HG03097 (cell line): ENCODE data around the gene NUP50.
"Not testable (repeated sequence)": the region's sequence is repeated elsewhere in the genome, so short reads cannot be mapped to it uniquely, and the experiment has no call there.

Source experiments
- ATAC-seq: cut with Tn5 transposase; IDR thresholded peaks from one replicate; pipeline ENCODE4 v1.9.1; 2021; ENCODE audit not compliant: unreplicated experiment, low FRiP score

Gene NUP50

GRCh38 chr22:45159652-45160462 is 3.9 kb upstream of the NUP50 start:
- no peak for ATAC-seq

- no peak for ATAC-seq
Measured at GRCh38 chr22:45162531-45162930, 1.2 kb upstream of the NUP50 start.

GRCh38 chr22:45163099-45163450 is 650 bp upstream of the NUP50 start:
- ATAC-seq: peak; percentile 6

GRCh38 chr22:45164270-45165088 is 754 bp downstream of the NUP50 start:
- ATAC-seq: peak; percentile 18

- ATAC-seq: no peak
Measured at GRCh38 chr22:45166932-45167331, 3.2 kb downstream of the NUP50 start.

GRCh38 chr22:45169591-45170466 is 6.1 kb downstream of the NUP50 start:
- no peak for ATAC-seq

- no peak for ATAC-seq
Measured at GRCh38 chr22:45171830-45172229, 8.1 kb downstream of the NUP50 start.

GRCh38 chr22:45172881-45173585 is 9.3 kb downstream of the NUP50 start:
- no peak for ATAC-seq

GRCh38 chr22:45179276-45180049 is 15.7 kb downstream of the NUP50 start:
- no peak for ATAC-seq

- no peak for ATAC-seq
Measured at GRCh38 chr22:45180146-45180679, 16.5 kb downstream of the NUP50 start.

- ATAC-seq: no peak
Measured at GRCh38 chr22:45181240-45181639, 17.5 kb downstream of the NUP50 start.

GRCh38 chr22:45181766-45182165 is 18.0 kb downstream of the NUP50 start:
- ATAC-seq: no peak

- ATAC-seq: no peak
Measured at GRCh38 chr22:45183974-45184373, 20.2 kb downstream of the NUP50 start.

- ATAC-seq: no peak
Measured at GRCh38 chr22:45185718-45186514, 22.2 kb downstream of the NUP50 start.

- no peak for ATAC-seq
Measured at GRCh38 chr22:45187891-45188290, 24.2 kb downstream of the NUP50 start.

GRCh38 chr22:45188779-45189178 is 25.1 kb downstream of the NUP50 start:
- no peak for ATAC-seq

GRCh38 chr22:45190202-45190872 is 26.6 kb downstream of the NUP50 start:
- ATAC-seq: no peak

GRCh38 chr22:45191746-45192145 is 28.0 kb downstream of the NUP50 start:
- not testable (repeated sequence) for ATAC-seq
